Calu3 (cell line): Measurements from ENCODE around the gene CD22. TPM values are rescaled to one million over a fixed set of nuclear protein-coding genes. Genes with fewer than 3 reads are reported as not detected.

ENCODE experiments used
- BruUV-seq: library from RNA; stranded (reverse); fragments of 400-500 nt; replicated peaks from 2 replicates; lab custom pipeline; 2021; lab: Mats Ljungman, UMichigan
- CTCF ChIA-PET: fragments of 300-600 bp; sonication (Branson Sonifier 250); formaldehyde crosslinking; loops from one replicate; lab custom pipeline; 2022; ENCODE audit warnings: antibody characterized with exemption; lab: Charles Lee
- DNase-seq: peaks from one replicate; pipeline ENCODE4 v3.0.0; 2022
- H3K27ac Mint-ChIP-seq: one replicate; pipeline ENCODE4 v1.8.0; 2022; ENCODE audit warnings: mixed read lengths; ENCODE audit not compliant: unreplicated experiment
- H3K27me3 Mint-ChIP-seq: one replicate; pipeline ENCODE4 v1.8.0; 2022; ENCODE audit warnings: mixed read lengths; ENCODE audit not compliant: unreplicated experiment
- H3K36me3 Mint-ChIP-seq: one replicate; pipeline ENCODE4 v1.8.0; 2022; ENCODE audit warnings: mild to moderate bottlenecking, moderate library complexity, mixed read lengths; ENCODE audit not compliant: insufficient read depth, unreplicated experiment
- H3K4me1 Mint-ChIP-seq: one replicate; pipeline ENCODE4 v1.8.0; 2022; ENCODE audit warnings: mild to moderate bottlenecking, low read depth, mixed read lengths; ENCODE audit not compliant: unreplicated experiment
- H3K4me3 Mint-ChIP-seq: one replicate; pipeline ENCODE4 v1.8.0; 2022; ENCODE audit warnings: mild to moderate bottlenecking, low read depth, moderate library complexity, mixed read lengths; ENCODE audit not compliant: unreplicated experiment
- H3K9me3 Mint-ChIP-seq: one replicate; pipeline ENCODE4 v1.8.0; 2022; ENCODE audit warnings: low read depth, mixed read lengths; ENCODE audit not compliant: unreplicated experiment
- CTCF ChIP-seq: fragments of 200-600 bp; IDR thresholded peaks from one replicate; pipeline ENCODE4 v1.8.0; 2022; ENCODE audit warnings: antibody characterized with exemption; ENCODE audit not compliant: unreplicated experiment
- intact Hi-C: fragments of 100-400 bp; cut with micrococcal nuclease; formaldehyde crosslinking; loops from one replicate; pipeline ENCODE4 v1.10.0; 2022; ENCODE audit not compliant: unreplicated experiment
- total RNA-seq: library from RNA; stranded (reverse); gene quantifications from 2 replicates; pipeline ENCODE4 v1.2.3, GENCODE V29; 2022

The CD22 gene
- total RNA-seq, 1 experiment from 2014 or later, result 5.9 TPM

GRCh38 chr19:35340431-35340830 lies 11.4 kb downstream of the CD22 start:
- Mint-ChIP-seq H3K36me3 (no peaks in the 10 kb centered on the region), H3K9me3 (no peaks in the 10 kb centered on the region), H3K27me3 (peaks cover 32% of the 10 kb centered on the region), H3K27ac (no peak overlapping the region), H3K4me1 (no peaks in the 10 kb centered on the region), H3K4me3 (no peak overlapping the region)
- BruUV-seq, result no TSS peak
- intact Hi-C loops, result no loop called here
- TF ChIP-seq CTCF, result no peak
- no peak for DNase-seq
- CTCF ChIA-PET, result interaction anchor here (0.6 kb wide), 1 partner anchor 343 kb away, joined by 5 read pairs; no protein-coding TSS in a partner anchor

GRCh38 chr19:35341006-35341405 lies 12.0 kb downstream of the CD22 start:
- no peak for DNase-seq
- intact Hi-C loops, result no loop called here
- Mint-ChIP-seq H3K27me3 (peaks cover 35% of the 10 kb centered on the region), H3K4me3 (no peak overlapping the region), H3K4me1 (no peaks in the 10 kb centered on the region), H3K9me3 (no peaks in the 10 kb centered on the region), H3K27ac (no peak overlapping the region), H3K36me3 (no peaks in the 10 kb centered on the region)
- no peak for TF ChIP-seq CTCF
- CTCF ChIA-PET, result no interaction called here
- no TSS peak for BruUV-seq

- Mint-ChIP-seq H3K27ac (no peak overlapping the region), H3K27me3 (peaks cover 42% of the 10 kb centered on the region), H3K4me3 (no peak overlapping the region), H3K36me3 (no peaks in the 10 kb centered on the region), H3K4me1 (no peaks in the 10 kb centered on the region), H3K9me3 (no peaks in the 10 kb centered on the region)
- no peak for DNase-seq
- CTCF ChIA-PET, result no interaction called here
- TF ChIP-seq CTCF, result no peak
- no TSS peak for BruUV-seq
- intact Hi-C loops, result no loop called here
Measured at GRCh38 chr19:35341565-35342225, 12.7 kb downstream of the CD22 start.

GRCh38 chr19:35342430-35342829 lies 13.4 kb downstream of the CD22 start:
- no TSS peak for BruUV-seq
- peaks cover 45% of the 10 kb centered on the region for H3K27me3 Mint-ChIP-seq
- no peaks in the 10 kb centered on the region for H3K4me1 Mint-ChIP-seq
- H3K36me3 Mint-ChIP-seq, result no peaks in the 10 kb centered on the region
- no peak for DNase-seq
- H3K27ac Mint-ChIP-seq, result no peak overlapping the region
- intact Hi-C loops, result no loop called here
- H3K9me3 Mint-ChIP-seq, result no peaks in the 10 kb centered on the region
- no peak for TF ChIP-seq CTCF
- no peak overlapping the region for H3K4me3 Mint-ChIP-seq
- CTCF ChIA-PET, result no interaction called here
